ENCODE measurements around the gene NEO1. TPM values are rescaled to one million over a fixed set of nuclear protein-coding genes. Genes with fewer than 3 reads are reported as not detected.
"Not testable (repeated sequence)": the region's sequence is repeated elsewhere in the genome, so short reads cannot be mapped to it uniquely, and the experiment has no call there.

The NEO1 gene
- total RNA-seq, 1 donor from 2014 or later = 31.3 TPM

DNA sequence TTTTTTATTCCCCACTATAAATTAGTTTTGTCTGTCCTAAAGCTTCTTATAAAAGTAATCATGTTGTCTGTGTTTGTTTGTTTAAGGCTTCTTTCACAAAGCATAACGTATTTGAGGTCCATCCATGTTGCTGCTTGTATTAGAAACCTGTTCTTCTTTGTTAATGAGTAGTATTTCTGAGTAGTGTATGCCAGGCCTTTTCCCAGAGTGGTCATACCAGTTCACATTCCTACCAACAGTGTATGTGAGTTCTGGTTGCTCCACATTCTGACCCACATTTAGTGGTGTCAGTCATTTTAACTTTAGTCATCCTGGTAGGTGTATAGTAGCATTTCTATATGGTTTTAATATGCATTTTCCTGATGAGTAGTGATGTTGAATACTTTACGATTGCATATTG, 98.6 kb downstream of the NEO1 start:
- H3K4me1 ChIP-seq (ENCODE audit: control insufficient read depth in 3 of 3, insufficient read depth in 3 of 3, low read length in 3 of 3) = peaks cover 8 to 15% (median 12%) of the 10 kb centered on the region in 3 donors
- no peaks in the 10 kb centered on the region for H3K36me3 ChIP-seq (ENCODE audit: control insufficient read depth in 3 of 3, insufficient read depth in 3 of 3, low read length in 3 of 3)
- no peaks in the 10 kb centered on the region for H3K27me3 ChIP-seq (ENCODE audit: control insufficient read depth in 3 of 3, insufficient read depth in 3 of 3, low read length in 3 of 3)
- peaks cover 0 to 5% (median 0%) of the 10 kb centered on the region in 3 donors for H3K9me3 ChIP-seq (ENCODE audit: control insufficient read depth in 3 of 3, low read length in 3 of 3)
- H3K27ac ChIP-seq (ENCODE audit: low read depth, low read length) = no peak overlapping the region
- no peak overlapping the region for H3K4me3 ChIP-seq (ENCODE audit: low read length in 3 of 3)
- H3K9ac ChIP-seq (ENCODE audit: low read depth in 1 of 3, low read length in 3 of 3) = no peak overlapping the region

DNA sequence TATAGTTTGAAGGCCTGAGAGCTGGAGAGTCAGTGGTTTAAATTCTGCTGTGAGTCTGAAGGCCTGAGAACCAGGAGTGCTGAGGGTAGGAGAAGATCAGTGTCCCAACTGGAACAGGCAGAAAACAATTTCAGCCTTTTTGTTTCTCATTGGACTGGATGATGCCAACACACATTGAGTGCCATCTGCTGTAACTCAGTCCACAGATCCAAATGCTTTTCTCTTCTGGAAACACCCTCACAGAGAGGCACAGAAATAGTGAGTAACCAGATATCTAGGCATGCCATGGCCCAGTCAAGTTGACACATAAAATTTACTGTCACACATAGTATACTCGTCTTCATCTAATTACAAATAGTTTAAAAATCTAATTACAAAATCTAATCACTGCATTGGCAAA, 100.8 kb downstream of the NEO1 start:
- Histone ChIP-seq H3K4me1 (ENCODE audit: control insufficient read depth in 3 of 3, insufficient read depth in 3 of 3, low read length in 3 of 3) (peaks cover 8 to 15% (median 12%) of the 10 kb centered on the region in 3 donors), H3K27ac (ENCODE audit: low read depth, low read length) (peak overlapping the region; percentile 69), H3K36me3 (ENCODE audit: control insufficient read depth in 3 of 3, insufficient read depth in 3 of 3, low read length in 3 of 3) (peaks cover 0 to 4% (median 4%) of the 10 kb centered on the region in 3 donors), H3K9me3 (ENCODE audit: control insufficient read depth in 3 of 3, low read length in 3 of 3) (peaks cover 0 to 5% (median 0%) of the 10 kb centered on the region in 3 donors), H3K9ac (ENCODE audit: low read depth in 1 of 3, low read length in 3 of 3) (no peak overlapping the region), H3K4me3 (ENCODE audit: low read length in 3 of 3) (no peak overlapping the region), H3K27me3 (ENCODE audit: control insufficient read depth in 3 of 3, insufficient read depth in 3 of 3, low read length in 3 of 3) (no peaks in the 10 kb centered on the region)

DNA sequence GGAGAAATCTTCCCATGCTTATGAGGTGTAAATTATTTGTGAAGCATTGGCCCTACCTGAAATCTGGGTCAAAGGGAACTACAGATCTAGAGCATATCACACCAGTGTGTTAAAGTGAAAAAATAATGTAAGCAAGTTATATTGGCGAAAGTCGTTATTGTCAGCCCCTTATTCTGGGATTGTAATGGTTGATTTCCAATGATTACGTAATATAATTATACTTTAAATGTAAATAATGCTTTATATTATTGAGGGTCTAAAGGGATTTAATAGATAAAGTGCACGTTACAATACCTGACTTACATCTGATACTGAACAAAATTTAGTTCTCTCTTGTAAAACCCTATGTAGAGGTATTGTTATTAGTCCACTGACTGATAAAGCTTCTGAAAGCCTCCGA, 101.2 kb downstream of the NEO1 start:
- Histone ChIP-seq H3K9me3 (ENCODE audit: control insufficient read depth in 3 of 3, low read length in 3 of 3) (peaks cover 0 to 5% (median 0%) of the 10 kb centered on the region in 3 donors), H3K4me3 (ENCODE audit: low read length in 3 of 3) (no peak overlapping the region), H3K9ac (ENCODE audit: low read depth in 1 of 3, low read length in 3 of 3) (no peak overlapping the region), H3K4me1 (ENCODE audit: control insufficient read depth in 3 of 3, insufficient read depth in 3 of 3, low read length in 3 of 3) (peaks cover 8 to 15% (median 12%) of the 10 kb centered on the region in 3 donors), H3K27me3 (ENCODE audit: control insufficient read depth in 3 of 3, insufficient read depth in 3 of 3, low read length in 3 of 3) (no peaks in the 10 kb centered on the region), H3K36me3 (ENCODE audit: control insufficient read depth in 3 of 3, insufficient read depth in 3 of 3, low read length in 3 of 3) (peaks cover 0 to 4% (median 4%) of the 10 kb centered on the region in 3 donors), H3K27ac (ENCODE audit: low read depth, low read length) (no peak overlapping the region)

DNA sequence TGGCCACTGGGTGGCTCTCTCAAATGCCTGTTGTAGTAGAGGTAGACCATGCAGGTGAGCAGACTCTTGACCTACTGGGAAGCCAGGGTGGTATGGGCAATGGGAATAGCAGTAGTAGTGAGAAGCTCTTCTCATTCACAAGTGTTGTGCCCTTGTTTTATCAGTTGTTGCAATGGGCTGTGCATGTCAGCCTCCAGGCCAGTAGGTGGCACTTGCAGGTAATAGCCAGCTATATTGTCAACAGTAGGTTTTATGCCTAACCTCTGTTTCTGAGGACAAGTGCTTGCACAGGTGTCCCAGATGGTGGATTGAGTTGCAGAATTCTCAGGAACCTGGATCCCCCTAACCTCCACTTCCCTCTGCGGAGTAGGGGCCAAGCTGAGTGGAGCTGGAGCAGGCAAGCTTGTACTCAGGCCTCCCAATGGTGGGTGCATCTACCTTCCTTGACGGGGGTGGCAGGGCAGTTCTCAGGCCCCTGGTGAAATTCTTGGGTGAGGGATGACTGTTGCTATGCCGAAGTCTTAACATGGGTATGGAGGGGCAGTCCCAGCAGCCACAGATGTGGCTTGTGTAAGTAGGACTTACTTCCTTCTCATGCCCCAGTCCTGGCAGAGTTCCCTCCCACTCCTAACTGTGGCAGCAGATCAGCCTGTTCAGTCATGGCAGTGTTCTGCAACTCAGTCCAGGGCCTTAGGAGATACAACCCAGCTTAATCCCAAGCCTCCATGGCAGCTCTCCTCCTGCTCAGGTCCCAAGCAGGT, 104.3 kb downstream of the NEO1 start:
- H3K4me1 ChIP-seq (ENCODE audit: control insufficient read depth in 3 of 3, insufficient read depth in 3 of 3, low read length in 3 of 3) = peaks cover 8 to 12% (median 11%) of the 10 kb centered on the region in 3 donors
- no peak overlapping the region for H3K9ac ChIP-seq (ENCODE audit: low read depth in 1 of 3, low read length in 3 of 3)
- no peak overlapping the region for H3K4me3 ChIP-seq (ENCODE audit: low read length in 3 of 3)
- peaks cover 0 to 5% (median 0%) of the 10 kb centered on the region in 3 donors for H3K9me3 ChIP-seq (ENCODE audit: control insufficient read depth in 3 of 3, low read length in 3 of 3)
- no peaks in the 10 kb centered on the region for H3K27me3 ChIP-seq (ENCODE audit: control insufficient read depth in 3 of 3, insufficient read depth in 3 of 3, low read length in 3 of 3)
- H3K36me3 ChIP-seq (ENCODE audit: control insufficient read depth in 3 of 3, insufficient read depth in 3 of 3, low read length in 3 of 3) = peaks cover 0 to 4% (median 4%) of the 10 kb centered on the region in 3 donors
- no peak overlapping the region for H3K27ac ChIP-seq (ENCODE audit: low read depth, low read length)

DNA sequence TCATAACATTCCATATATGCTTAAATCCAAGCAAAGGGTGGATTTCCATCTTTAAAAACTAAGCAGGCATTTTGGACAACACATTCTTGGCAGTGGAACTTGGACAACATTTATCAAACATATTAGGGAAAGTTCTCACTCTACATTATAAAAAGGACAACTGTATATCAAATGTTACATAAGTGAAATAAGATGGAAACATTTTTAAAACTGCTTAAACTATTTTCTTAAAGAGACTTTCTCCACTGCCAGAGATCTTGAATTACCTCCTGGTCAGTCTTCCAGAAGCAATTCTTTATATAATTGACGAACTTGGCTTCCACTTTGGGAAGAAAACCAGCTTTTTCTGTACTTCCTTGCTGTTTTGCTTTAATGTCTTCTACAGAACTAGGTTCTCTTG, 109.3 kb downstream of the NEO1 start:
- Histone ChIP-seq H3K27ac (ENCODE audit: low read depth, low read length) (no peak overlapping the region), H3K9me3 (ENCODE audit: control insufficient read depth in 3 of 3, low read length in 3 of 3) (peaks cover 0 to 4% (median 0%) of the 10 kb centered on the region in 3 donors), H3K4me1 (ENCODE audit: control insufficient read depth in 3 of 3, insufficient read depth in 3 of 3, low read length in 3 of 3) (peaks cover 0 to 5% (median 0%) of the 10 kb centered on the region in 3 donors), H3K36me3 (ENCODE audit: control insufficient read depth in 3 of 3, insufficient read depth in 3 of 3, low read length in 3 of 3) (peaks cover 0 to 6% (median 0%) of the 10 kb centered on the region in 3 donors), H3K4me3 (ENCODE audit: low read length in 3 of 3) (no peak overlapping the region), H3K27me3 (ENCODE audit: control insufficient read depth in 3 of 3, insufficient read depth in 3 of 3, low read length in 3 of 3) (no peaks in the 10 kb centered on the region), H3K9ac (ENCODE audit: low read depth in 1 of 3, low read length in 3 of 3) (no peak overlapping the region)

DNA sequence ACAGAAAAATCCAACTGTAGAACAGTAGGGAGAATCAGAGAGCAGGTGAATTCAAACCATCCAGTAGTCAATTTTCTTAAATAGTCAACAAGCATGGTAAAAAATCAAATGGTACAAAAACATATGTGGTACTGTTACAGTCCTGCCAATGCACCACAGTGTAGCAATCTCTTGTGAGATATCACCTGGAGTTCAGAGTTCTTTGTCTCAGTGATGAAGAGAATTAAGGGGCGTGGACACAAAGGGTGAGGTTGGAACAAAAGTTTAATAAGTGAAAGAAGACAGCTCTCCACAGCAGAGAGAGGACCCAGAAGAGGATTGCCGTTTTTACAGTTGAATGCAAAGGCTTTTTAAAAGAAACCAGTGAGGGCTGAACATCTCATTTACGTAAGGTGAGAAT, 113.2 kb downstream of the NEO1 start:
- no peak overlapping the region for H3K4me3 ChIP-seq (ENCODE audit: low read length in 3 of 3)
- H3K4me1 ChIP-seq (ENCODE audit: control insufficient read depth in 3 of 3, insufficient read depth in 3 of 3, low read length in 3 of 3) = peaks cover 0 to 5% (median 0%) of the 10 kb centered on the region in 3 donors
- H3K36me3 ChIP-seq (ENCODE audit: control insufficient read depth in 3 of 3, insufficient read depth in 3 of 3, low read length in 3 of 3) = peaks cover 0 to 2% (median 0%) of the 10 kb centered on the region in 3 donors
- no peak overlapping the region for H3K27ac ChIP-seq (ENCODE audit: low read depth, low read length)
- H3K9ac ChIP-seq (ENCODE audit: low read depth in 1 of 3, low read length in 3 of 3) = no peak overlapping the region
- peaks cover 0 to 4% (median 0%) of the 10 kb centered on the region in 3 donors for H3K9me3 ChIP-seq (ENCODE audit: control insufficient read depth in 3 of 3, low read length in 3 of 3)
- no peaks in the 10 kb centered on the region for H3K27me3 ChIP-seq (ENCODE audit: control insufficient read depth in 3 of 3, insufficient read depth in 3 of 3, low read length in 3 of 3)

DNA sequence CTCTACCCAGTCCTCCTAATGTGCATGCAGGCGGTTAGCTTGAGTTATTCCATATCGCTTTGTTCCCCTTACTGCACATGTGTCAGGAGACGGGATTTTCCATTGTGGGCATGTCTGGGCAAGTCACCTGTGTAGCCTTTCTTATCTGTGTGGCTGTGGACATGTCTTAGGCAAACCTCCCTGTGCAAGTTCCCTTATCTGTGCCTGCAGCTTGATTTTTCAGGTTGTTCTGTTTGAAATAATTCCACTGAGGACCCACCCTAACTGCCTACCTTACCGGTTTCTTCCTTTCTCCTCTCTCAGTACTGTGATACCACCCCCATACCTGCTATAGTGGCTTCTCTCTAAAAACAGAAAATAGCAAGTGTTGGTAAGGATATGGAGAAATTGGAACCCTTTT, 113.6 kb downstream of the NEO1 start:
- H3K9me3 ChIP-seq (ENCODE audit: control insufficient read depth in 3 of 3, low read length in 3 of 3) = peaks cover 0 to 4% (median 0%) of the 10 kb centered on the region in 3 donors
- peaks cover 0 to 2% (median 0%) of the 10 kb centered on the region in 3 donors for H3K36me3 ChIP-seq (ENCODE audit: control insufficient read depth in 3 of 3, insufficient read depth in 3 of 3, low read length in 3 of 3)
- no peak overlapping the region for H3K4me3 ChIP-seq (ENCODE audit: low read length in 3 of 3)
- peaks cover 0 to 5% (median 0%) of the 10 kb centered on the region in 3 donors for H3K4me1 ChIP-seq (ENCODE audit: control insufficient read depth in 3 of 3, insufficient read depth in 3 of 3, low read length in 3 of 3)
- H3K27me3 ChIP-seq (ENCODE audit: control insufficient read depth in 3 of 3, insufficient read depth in 3 of 3, low read length in 3 of 3) = no peaks in the 10 kb centered on the region
- H3K27ac ChIP-seq (ENCODE audit: low read depth, low read length) = no peak overlapping the region
- H3K9ac ChIP-seq (ENCODE audit: low read depth in 1 of 3, low read length in 3 of 3) = no peak overlapping the region

DNA sequence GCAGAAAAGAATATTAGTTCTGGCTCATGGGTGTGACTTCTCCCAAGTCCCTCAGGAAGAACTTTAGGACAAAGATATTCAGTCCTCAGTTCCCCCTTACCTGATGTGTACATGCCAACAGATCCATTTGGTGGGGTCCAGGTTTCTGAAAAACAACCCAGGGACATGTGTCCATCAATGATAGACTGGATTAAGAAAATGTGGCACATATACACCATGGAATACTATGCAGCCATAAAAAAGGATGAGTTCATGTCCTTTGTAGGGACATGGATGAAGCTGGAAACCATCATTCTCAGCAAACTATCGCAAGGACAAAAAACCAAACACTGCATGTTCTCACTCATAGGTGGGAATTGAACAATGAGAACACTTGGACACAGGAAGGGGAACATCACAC, 114.4 kb downstream of the NEO1 start:
- not testable (repeated sequence) for H3K4me3 ChIP-seq (ENCODE audit: low read length in 3 of 3); H3K27ac ChIP-seq (ENCODE audit: low read depth, low read length); H3K4me1 ChIP-seq (ENCODE audit: control insufficient read depth in 3 of 3, insufficient read depth in 3 of 3, low read length in 3 of 3); H3K36me3 ChIP-seq (ENCODE audit: control insufficient read depth in 3 of 3, insufficient read depth in 3 of 3, low read length in 3 of 3); H3K9ac ChIP-seq (ENCODE audit: low read depth in 1 of 3, low read length in 3 of 3); H3K27me3 ChIP-seq (ENCODE audit: control insufficient read depth in 3 of 3, insufficient read depth in 3 of 3, low read length in 3 of 3); H3K9me3 ChIP-seq (ENCODE audit: control insufficient read depth in 3 of 3, low read length in 3 of 3)

DNA sequence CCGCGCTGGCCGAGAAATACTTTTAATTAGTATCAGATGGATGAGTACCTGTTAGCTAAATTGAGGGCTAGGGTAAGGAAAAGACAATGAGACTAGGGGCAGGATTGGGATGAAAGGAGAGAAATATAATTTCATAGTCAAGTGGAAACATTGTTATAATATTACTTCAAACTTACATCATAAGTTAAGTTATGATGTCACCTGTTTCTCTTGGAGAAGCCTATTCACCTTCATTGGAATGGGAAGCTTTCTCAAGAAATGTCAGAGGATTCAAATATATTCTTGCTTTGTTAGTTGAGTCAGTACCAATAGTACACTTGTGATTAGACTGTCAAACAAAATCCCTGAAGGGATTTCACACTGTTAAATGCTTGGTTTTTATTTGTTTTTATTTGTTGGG, 116.2 kb downstream of the NEO1 start:
- Histone ChIP-seq H3K36me3 (ENCODE audit: control insufficient read depth in 3 of 3, insufficient read depth in 3 of 3, low read length in 3 of 3) (peaks cover 0 to 2% (median 0%) of the 10 kb centered on the region in 3 donors), H3K4me1 (ENCODE audit: control insufficient read depth in 3 of 3, insufficient read depth in 3 of 3, low read length in 3 of 3) (no peaks in the 10 kb centered on the region), H3K9ac (ENCODE audit: low read depth in 1 of 3, low read length in 3 of 3) (no peak overlapping the region), H3K4me3 (ENCODE audit: low read length in 3 of 3) (no peak overlapping the region), H3K27me3 (ENCODE audit: control insufficient read depth in 3 of 3, insufficient read depth in 3 of 3, low read length in 3 of 3) (no peaks in the 10 kb centered on the region), H3K9me3 (ENCODE audit: control insufficient read depth in 3 of 3, low read length in 3 of 3) (peaks cover 0 to 4% (median 0%) of the 10 kb centered on the region in 3 donors), H3K27ac (ENCODE audit: low read depth, low read length) (no peak overlapping the region)

DNA sequence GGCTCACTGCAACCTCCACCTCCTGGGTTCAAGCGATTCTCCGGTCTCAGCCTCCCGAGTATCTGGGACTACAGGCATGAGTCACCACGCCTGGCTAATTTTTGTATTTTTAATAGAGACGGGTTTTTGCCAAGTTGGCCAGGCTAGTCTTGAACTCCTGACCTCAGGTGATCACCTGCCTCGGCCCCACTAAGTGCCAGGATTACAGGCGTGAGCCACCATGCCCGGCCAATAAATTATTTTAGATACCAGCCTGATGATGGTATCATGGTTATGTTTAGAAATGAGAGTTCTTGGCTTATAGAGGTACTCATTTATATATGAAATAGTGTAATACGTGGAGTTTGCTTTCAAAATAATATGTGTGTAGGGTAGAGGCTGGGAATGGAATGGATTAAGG, 119.4 kb downstream of the NEO1 start:
- Histone ChIP-seq H3K9me3 (ENCODE audit: control insufficient read depth in 3 of 3, low read length in 3 of 3) (no peaks in the 10 kb centered on the region), H3K27ac (ENCODE audit: low read depth, low read length) (no peak overlapping the region), H3K4me3 (ENCODE audit: low read length in 3 of 3) (no peak overlapping the region)

More for the DNA sequence above, 119.4 kb downstream of the NEO1 start:
- no peaks in the 10 kb centered on the region for H3K27me3 ChIP-seq (ENCODE audit: control insufficient read depth in 3 of 3, insufficient read depth in 3 of 3, low read length in 3 of 3)
- no peaks in the 10 kb centered on the region for H3K36me3 ChIP-seq (ENCODE audit: control insufficient read depth in 3 of 3, insufficient read depth in 3 of 3, low read length in 3 of 3)
- H3K4me1 ChIP-seq (ENCODE audit: control insufficient read depth in 3 of 3, insufficient read depth in 3 of 3, low read length in 3 of 3) = no peaks in the 10 kb centered on the region
- H3K9ac ChIP-seq (ENCODE audit: low read depth in 1 of 3, low read length in 3 of 3) = no peak overlapping the region
